Parathyroid adenoma (tissue), 2 donors: Measurements from ENCODE around the gene ENOX1.

Source experiments
- H2AFZ ChIP-seq: fragments of 300-600 bp; sonication (generic); one replicate; pipeline ENCODE4 v1.7.0; 2017; ENCODE audit warnings: antibody characterized with exemption, mild to moderate bottlenecking
- H3K27ac ChIP-seq: fragments of 300-600 bp; sonication (generic); one replicate; pipeline ENCODE4 v1.7.0; 2017
- H3K27me3 ChIP-seq: fragments of 300-600 bp; sonication (generic); one replicate; pipeline ENCODE4 v1.7.0; 2017; ENCODE audit warnings: low read length; ENCODE audit not compliant: control insufficient read depth, insufficient read depth
- H3K36me3 ChIP-seq: fragments of 300-600 bp; sonication (generic); one replicate; pipeline ENCODE4 v1.7.0; 2017; ENCODE audit warnings: low read length; ENCODE audit not compliant: control insufficient read depth, insufficient read depth
- H3K4me1 ChIP-seq: fragments of 300-600 bp; sonication (generic); one replicate; pipeline ENCODE4 v1.7.0; 2017; ENCODE audit warnings: control low read depth
- H3K4me2 ChIP-seq: fragments of 300-600 bp; sonication (generic); one replicate; pipeline ENCODE4 v1.7.0; 2017; ENCODE audit warnings: low read length
- H3K4me3 ChIP-seq: fragments of 300-600 bp; sonication (generic); one replicate; pipeline ENCODE4 v1.7.0; 2017; ENCODE audit warnings: low read depth, low read length
- H3K79me2 ChIP-seq: fragments of 300-600 bp; sonication (generic); one replicate; pipeline ENCODE4 v1.7.0; 2017; ENCODE audit warnings: control low read depth
- H3K9ac ChIP-seq: fragments of 300-600 bp; sonication (generic); one replicate; pipeline ENCODE4 v1.7.0; 2017; ENCODE audit warnings: mild to moderate bottlenecking
- H3K9me3 ChIP-seq: fragments of 300-600 bp; sonication (generic); one replicate; pipeline ENCODE4 v1.7.0; 2017; ENCODE audit warnings: low read length; ENCODE audit not compliant: control insufficient read depth
- TF ChIP-seq, protein P1 (sequence below): fragments of 300-600 bp; sonication (generic); IDR thresholded peaks from one replicate; pipeline ENCODE4 v1.7.0; 2017; ENCODE audit warnings: antibody characterized with exemption, mild to moderate bottlenecking
- donor health status: primary hyperparathyroidism.

Gene ENOX1

DNA sequence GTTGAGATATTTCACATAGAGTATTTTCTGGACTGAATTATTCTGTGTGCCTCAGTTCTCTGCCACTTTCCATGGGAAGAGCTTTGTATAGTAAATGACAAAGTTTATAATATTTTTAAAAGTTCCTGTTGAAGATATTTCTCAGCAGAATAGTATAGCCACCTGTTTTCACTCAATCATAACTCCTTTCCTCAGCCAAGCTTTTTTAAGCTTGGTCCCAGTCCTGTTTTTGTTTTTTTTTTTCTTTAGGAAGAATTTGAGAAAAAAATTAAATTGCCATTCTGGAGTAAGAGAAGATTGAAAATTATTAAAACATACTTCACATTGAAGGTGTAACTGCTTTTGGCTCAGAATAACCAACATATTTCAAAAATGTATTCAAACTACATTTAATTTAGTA lies 55.5 kb downstream of the ENOX1 start:
- Histone ChIP-seq H3K27ac (no peak overlapping the region), H3K9me3 (no peaks in the 10 kb centered on the region)

DNA sequence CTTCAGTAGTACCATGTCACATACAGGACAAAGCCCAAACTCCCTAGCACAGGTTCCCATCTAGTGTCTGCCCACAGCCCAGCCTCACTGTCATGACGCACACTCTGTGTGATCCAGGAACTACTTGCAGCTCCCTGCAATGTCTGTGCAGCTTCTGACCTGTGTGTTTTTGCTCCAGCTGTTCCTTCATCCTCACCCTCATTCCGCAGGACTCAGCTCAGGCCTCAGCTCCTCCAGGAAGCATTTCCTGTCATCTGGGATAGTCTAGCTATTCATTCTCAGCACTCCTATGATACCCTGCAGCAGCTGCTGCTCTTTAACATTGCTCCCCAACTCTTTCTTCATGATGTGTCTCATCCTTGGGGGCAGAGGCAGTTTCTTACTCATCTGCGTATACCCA lies 56.1 kb downstream of the ENOX1 start:
- Histone ChIP-seq H3K27ac (no peak overlapping the region), H3K79me2 (no peaks in the 10 kb centered on the region), H3K4me3 (no peak overlapping the region), H3K27me3 (no peaks in the 10 kb centered on the region), H2AFZ (no peak overlapping the region), H3K4me1 (no peaks in the 10 kb centered on the region), H3K9ac (no peak overlapping the region), H3K36me3 (no peaks in the 10 kb centered on the region), H3K9me3 (no peaks in the 10 kb centered on the region), H3K4me2 (no peak overlapping the region)
- TF ChIP-seq, protein P1, sequence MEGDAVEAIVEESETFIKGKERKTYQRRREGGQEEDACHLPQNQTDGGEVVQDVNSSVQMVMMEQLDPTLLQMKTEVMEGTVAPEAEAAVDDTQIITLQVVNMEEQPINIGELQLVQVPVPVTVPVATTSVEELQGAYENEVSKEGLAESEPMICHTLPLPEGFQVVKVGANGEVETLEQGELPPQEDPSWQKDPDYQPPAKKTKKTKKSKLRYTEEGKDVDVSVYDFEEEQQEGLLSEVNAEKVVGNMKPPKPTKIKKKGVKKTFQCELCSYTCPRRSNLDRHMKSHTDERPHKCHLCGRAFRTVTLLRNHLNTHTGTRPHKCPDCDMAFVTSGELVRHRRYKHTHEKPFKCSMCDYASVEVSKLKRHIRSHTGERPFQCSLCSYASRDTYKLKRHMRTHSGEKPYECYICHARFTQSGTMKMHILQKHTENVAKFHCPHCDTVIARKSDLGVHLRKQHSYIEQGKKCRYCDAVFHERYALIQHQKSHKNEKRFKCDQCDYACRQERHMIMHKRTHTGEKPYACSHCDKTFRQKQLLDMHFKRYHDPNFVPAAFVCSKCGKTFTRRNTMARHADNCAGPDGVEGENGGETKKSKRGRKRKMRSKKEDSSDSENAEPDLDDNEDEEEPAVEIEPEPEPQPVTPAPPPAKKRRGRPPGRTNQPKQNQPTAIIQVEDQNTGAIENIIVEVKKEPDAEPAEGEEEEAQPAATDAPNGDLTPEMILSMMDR, result no peak

More for the DNA sequence above, 55.5 kb downstream of the ENOX1 start:
- no peaks in the 10 kb centered on the region for H3K79me2 ChIP-seq
- H3K27me3 ChIP-seq, result no peaks in the 10 kb centered on the region
- no peaks in the 10 kb centered on the region for H3K4me1 ChIP-seq
- no peak overlapping the region for H3K9ac ChIP-seq
- no peaks in the 10 kb centered on the region for H3K36me3 ChIP-seq
- no peak overlapping the region for H2AFZ ChIP-seq
- no peak overlapping the region for H3K4me3 ChIP-seq
- TF ChIP-seq, protein P1, result no peak
- H3K4me2 ChIP-seq, result no peak overlapping the region

DNA sequence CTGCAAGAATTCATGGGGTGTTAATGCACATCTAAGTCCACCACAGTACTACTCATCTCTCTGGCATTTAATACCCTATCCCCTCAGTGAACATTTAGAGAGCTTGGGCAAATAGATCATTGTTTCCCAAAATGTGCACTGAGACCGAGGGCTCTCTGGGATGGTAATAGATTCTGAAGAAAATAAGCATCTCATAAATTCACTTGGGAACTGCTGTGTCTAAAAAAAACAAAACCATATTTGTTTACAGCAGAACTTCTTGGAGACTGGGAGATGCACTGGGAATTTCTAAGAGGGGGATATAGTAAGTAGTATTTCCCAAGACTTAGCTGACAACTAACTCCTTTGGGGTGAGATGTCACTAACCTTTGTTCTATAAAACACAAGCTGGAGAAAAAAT lies 58.4 kb downstream of the ENOX1 start:
- Histone ChIP-seq H3K27ac (no peak overlapping the region), H3K79me2 (no peaks in the 10 kb centered on the region), H3K4me1 (no peaks in the 10 kb centered on the region), H3K27me3 (no peaks in the 10 kb centered on the region), H3K4me3 (no peak overlapping the region), H3K4me2 (no peak overlapping the region), H3K9me3 (no peaks in the 10 kb centered on the region), H2AFZ (no peak overlapping the region), H3K36me3 (no peaks in the 10 kb centered on the region), H3K9ac (no peak overlapping the region)
- TF ChIP-seq, protein P1, result no peak

DNA sequence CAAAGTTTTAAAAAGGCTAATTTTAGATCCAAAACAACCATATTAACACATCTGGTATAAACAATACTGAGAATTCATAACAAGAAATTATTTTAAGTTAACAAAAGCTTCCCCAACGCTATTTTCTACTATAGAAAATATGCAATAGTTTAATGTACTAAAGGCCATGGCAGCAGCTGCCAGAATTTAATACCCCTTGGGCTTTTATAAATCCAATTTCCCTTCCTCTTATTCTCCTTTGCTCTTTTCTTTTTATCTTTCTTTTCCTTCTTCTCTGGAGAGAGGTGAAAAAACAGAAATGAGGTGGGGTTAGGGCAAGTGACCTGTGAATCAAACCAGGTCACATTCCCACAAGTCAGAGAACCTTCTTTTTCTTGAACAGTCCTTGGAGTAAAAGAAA lies 58.9 kb downstream of the ENOX1 start:
- TF ChIP-seq, protein P1, result no peak
- no peak overlapping the region for H3K4me3 ChIP-seq
- H2AFZ ChIP-seq, result no peak overlapping the region
- no peaks in the 10 kb centered on the region for H3K27me3 ChIP-seq
- no peaks in the 10 kb centered on the region for H3K79me2 ChIP-seq
- H3K4me2 ChIP-seq, result no peak overlapping the region
- no peak overlapping the region for H3K27ac ChIP-seq
- H3K4me1 ChIP-seq, result no peaks in the 10 kb centered on the region
- H3K36me3 ChIP-seq, result no peaks in the 10 kb centered on the region
- no peaks in the 10 kb centered on the region for H3K9me3 ChIP-seq
- H3K9ac ChIP-seq, result no peak overlapping the region

DNA sequence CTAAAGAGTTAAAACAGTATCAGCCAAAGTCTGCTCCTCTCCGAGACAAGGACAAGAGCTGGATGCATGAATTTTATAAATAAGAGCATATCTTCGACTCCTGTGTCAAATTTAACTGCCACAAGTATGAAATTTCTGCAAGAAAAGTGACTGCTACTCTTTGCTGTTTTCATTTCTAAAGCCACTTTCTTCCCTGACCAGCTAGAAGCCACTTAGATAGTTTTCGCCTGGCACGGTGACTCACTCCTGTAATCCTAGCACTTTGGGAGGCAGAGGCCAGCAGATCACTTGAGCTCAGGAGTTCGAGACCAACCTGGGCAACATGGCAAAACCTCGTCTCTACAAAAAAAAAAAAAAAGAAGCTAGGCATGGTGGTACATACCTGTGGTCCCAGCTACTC lies 61.3 kb downstream of the ENOX1 start:
- TF ChIP-seq, protein P1, result no peak
- Histone ChIP-seq H2AFZ (no peak overlapping the region), H3K4me1 (no peaks in the 10 kb centered on the region), H3K27me3 (no peaks in the 10 kb centered on the region), H3K9ac (no peak overlapping the region), H3K4me3 (no peak overlapping the region), H3K9me3 (no peaks in the 10 kb centered on the region), H3K79me2 (no peaks in the 10 kb centered on the region), H3K27ac (no peak overlapping the region), H3K4me2 (no peak overlapping the region), H3K36me3 (no peaks in the 10 kb centered on the region)
